ENCODE results near the gene RALA.
"Not testable (repeated sequence)": the region's sequence is repeated elsewhere in the genome, so short reads cannot be mapped to it uniquely, and the experiment has no call there.

RALA gene

GRCh38 chr7:39727231-39728012, 104.0 kb downstream of the RALA start:
- DNase-seq (ENCODE audit: low read depth in 2 of 2): no peak

- peak; percentile 97 for DNase-seq (ENCODE audit: low read depth in 2 of 2)
Measured at GRCh38 chr7:39732837-39733804, 109.7 kb downstream of the RALA start.

DNA sequence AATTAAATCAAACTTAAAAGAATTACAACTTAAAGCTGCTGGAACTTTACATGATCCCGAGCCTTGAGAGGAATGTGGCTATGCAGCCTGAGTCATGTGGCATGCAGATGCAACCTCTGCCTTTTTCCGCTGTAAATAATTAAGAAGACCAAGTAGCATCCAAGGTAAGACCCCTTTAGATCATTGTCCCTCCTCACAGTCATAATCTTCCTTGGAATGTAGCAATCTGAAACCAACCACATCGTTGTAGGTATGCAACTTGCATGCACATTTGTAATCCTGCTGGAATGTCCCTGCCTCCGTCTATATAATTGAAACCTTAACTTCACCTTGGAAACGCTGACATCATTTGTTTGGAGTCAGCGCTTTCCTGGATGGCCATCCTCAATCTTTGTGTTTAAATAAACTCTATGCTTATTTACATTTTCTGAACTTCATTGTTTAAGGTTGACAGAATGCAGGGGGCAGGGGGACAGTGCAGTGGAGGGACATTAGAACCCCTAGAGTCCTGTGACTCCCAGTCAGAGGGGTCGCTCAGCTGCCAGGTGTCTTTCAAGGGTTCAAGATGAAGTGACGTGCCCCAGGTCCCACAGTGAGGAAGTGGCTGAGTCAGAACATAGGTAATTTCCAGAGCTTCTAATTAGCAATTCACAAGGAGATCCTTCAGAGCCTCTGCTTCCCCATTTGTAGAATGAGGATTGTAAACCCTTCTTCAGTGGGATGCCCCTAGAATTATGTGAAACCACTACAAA, 110.7 kb downstream of the RALA start:
- peak; percentile 7 to 10 for DNase-seq (ENCODE audit: low read depth in 2 of 2)

GRCh38 chr7:39734633-39735004, 111.2 kb downstream of the RALA start:
- no peak for DNase-seq (ENCODE audit: low read depth in 2 of 2)

DNA sequence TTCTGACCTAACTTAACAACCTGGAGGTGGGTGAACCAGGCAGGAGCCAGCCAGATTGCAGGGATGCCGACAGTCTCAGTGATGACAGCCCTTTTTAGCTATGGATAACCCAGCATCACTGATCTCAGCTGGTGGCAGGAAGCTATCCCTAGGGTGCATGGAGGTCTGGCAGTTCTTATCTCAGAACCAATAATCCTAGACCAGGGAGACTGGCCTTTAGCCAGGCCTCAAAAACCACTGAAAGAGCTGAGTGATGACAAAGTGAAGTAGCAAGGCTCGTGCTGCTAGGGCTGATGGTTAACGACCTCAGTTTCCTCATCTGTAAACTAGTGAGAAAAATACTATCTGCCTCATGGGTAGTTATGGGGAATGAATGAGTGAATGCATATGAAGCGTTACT, 112.5 kb downstream of the RALA start:
- no peak for DNase-seq (ENCODE audit: low read depth in 2 of 2)

DNA sequence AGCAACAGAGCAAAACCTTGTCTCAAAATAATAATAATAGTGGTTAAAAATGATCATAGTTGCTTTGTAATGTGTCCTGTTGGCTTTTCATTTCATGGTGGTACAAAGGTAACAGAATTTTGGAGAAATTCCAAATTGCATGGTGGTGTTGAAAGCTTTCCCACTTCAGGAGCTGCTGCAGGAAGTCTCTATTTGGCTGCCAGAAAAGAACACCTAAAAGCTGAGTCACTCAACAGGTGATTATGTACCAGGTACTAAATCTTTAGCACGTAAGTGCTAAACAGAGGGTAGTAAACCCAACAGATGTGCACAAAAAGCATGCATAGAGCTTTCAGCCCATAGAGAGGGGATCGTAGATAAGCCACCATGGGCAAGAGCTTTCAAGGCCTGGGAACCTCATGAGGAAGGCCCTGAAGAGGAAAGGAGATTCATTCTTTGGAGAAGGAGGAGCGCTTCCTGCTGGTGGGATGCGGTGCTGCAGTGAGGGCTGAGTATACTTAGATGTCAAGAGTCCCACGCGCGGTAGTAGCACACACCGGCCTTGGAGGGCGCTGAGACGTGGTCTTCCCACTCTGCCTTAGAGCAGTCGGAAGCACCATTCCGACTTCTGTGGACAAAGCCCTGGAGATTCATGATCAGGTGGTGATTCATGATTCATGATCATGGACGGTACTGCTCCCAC, 118.7 kb downstream of the RALA start:
- DNase-seq (ENCODE audit: low read depth in 2 of 2): peak in 1 of 2 donors; percentile 20

DNA sequence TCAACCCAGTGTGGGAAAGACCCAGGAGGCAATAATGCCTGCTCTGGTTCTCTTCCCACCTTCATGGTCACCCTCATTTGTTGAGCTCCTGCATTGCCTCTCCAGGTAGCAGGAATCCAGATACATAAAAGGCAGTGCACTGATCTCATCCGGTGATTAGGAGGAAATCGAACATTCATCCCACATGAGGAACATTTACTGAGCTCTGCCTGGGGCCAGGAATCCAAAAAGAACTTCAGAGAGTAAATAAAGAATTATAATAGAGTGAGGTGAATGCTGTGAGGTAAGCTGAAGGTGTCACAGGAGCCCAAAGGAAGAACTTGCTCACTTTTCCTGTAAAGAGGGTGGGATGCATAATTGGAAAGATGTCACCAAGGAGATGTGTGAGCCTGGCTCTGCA, 121.2 kb downstream of the RALA start:
- DNase-seq (ENCODE audit: low read depth in 2 of 2): no peak

DNA sequence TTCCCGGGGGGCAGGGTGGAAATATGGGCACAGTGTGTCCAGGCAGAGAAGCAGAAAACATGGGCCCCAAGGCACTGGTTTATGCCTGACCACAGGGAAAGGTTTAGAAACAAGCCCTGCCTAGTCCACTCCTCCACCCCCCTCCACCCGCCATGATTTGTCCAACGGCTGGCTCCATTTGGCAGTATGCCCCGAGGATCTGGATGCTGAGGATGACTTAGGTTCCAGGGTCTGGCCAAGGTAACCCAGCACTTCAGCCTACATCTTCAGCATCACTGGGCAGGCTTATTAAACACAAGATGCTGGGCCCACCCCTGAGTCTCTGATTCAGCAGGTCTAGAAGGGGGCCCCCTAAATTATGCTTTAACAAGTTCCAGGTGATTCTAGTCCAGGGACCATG, 121.9 kb downstream of the RALA start:
- DNase-seq (ENCODE audit: low read depth in 2 of 2): no peak

- peak; percentile 20 to 30 for DNase-seq (ENCODE audit: low read depth in 2 of 2)
Measured at GRCh38 chr7:39746103-39746819, 122.9 kb downstream of the RALA start.

DNA sequence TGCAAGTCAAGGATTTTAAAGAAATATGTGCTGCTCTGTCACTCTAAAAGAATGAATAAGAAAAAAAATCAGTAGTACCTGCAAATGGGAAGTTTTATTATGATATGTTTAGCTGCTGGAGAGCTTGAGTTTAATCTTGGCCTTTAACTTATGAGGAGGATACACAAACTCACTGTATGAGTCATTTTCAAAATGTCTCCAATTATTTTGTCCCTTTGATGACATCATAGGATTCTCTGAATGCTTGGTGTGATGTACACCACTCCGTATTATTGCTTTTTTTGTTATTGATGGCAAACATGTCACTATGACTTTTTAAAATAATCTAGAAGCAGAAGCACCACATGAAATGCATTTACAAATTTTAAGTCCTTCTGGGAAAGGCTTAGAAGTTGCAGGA, 125.8 kb downstream of the RALA start:
- DNase-seq (ENCODE audit: low read depth in 2 of 2): no peak

DNA sequence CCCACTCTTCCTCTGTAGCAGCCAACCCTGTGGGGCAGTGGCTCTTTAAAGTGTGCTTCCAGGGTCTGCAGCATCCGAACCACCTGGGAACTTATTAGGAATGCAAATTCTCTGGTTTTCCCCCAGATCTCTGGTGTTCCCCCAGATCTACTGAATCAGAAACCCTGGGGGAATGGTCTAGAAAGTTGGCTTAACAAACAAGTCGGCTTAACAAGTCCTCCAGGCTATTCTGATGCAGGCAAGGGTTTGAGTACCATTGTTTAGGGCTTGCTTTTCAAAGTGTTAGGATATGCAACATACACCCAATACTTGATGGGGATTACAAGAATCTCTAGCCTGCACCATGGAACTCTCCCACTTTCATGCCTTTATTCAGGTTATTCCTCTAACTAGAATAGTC, 126.3 kb downstream of the RALA start:
- no peak for DNase-seq (ENCODE audit: low read depth in 2 of 2)

DNA sequence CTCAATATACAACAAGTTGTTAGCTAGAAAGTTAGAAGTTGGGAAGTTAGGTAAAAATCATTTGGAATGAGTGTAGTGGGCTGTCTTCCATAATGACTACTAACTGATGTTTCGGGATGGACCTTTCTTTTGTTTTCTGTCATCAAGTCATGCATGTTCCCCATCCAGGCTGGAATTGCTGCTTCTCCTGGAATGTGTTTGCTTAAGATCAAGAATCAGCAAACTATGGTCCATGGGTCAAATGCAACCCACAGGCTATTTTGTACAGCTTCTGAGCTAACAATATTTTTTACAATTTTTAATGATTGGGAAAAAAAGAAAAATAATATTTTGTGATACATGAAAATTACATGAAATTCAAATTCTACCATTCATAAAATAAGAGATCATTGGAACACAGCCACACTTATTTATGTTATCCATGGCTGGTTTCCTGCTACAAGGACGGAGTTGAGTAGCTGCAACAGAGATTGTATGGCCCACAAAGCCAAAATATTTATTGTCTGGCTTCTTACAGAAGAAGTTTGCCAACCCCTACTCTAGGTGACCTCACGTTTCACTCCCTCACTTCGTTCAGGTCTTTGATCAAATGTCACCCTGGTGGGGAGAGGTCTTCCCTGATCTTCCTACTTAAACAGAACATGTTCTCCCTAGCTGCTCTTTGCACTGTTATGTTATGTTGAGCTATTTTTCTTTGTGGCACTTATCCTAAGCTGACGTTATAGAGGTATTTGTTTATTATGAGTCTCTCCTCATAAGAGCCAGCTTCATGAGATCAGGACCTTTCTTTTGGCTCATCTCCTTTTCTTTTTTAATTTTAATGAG, 127.1 kb downstream of the RALA start:
- DNase-seq (ENCODE audit: low read depth in 2 of 2): no peak

GRCh38 chr7:39753237-39753636, 129.9 kb downstream of the RALA start:
- not testable (repeated sequence) for DNase-seq (ENCODE audit: low read depth in 2 of 2)

DNA sequence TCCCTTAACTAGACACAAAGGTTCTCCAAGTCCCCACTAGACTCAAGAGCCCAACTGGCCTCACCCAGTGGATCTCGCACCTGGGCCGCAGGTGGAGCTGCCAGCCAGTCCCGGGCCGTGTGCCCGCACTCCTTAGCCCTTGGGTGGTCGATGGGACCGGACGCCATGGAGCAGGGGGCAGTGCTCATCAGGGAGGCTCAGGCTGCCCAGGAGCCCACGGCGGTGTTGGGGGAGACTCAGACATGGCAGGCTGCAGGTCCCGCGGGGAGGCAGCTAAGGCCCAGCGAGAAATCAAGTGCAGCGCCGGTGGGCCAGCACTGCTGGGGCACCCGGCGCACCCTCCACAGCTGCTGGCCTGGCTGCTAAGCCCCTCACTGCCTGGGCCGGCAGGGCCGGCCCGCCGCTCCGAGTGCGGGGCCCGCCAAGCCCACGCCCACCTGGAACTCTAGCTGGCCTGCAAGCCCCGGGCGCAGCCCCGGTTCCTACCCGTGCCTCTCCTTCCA, 130.5 kb downstream of the RALA start:
- DNase-seq (ENCODE audit: low read depth in 2 of 2): no peak

DNA sequence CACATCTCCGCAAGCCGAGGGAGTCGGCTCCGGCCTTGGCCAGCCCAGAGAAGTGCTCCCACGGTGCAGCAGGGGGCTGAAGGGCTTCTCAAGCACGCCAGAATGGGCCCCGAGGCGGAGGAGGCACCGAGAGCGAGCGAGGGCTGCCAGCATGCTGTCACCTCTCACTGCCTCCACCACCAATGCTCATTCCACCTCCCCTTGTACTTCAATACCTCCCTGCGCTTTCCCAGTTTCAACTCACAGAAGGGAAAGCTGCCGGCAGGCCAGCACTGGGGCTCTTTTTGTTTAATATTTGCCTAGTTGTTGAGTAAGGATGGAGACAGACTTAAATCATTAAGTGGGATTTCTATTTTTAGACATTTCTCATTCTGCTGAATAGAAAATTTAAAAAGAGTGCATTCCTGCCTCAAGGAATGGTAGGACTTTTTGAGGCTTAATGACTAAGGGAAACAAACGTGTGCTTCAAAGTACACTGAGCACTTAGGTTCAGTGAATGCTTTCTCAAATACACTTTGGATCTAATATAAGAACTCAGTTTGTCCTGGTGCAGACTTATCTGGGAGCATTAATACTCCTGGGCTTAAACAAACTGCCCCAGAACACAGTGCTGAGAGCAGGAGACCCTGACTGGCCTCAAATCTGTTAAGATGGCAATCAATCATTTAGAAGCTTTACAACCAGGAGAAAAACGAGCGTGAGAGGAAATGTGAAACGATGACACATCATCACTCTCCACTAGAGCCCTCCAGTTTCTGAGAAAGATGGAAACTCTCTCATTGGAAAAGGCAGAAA, 131.2 kb downstream of the RALA start:
- DNase-seq (ENCODE audit: low read depth in 2 of 2): no peak

DNA sequence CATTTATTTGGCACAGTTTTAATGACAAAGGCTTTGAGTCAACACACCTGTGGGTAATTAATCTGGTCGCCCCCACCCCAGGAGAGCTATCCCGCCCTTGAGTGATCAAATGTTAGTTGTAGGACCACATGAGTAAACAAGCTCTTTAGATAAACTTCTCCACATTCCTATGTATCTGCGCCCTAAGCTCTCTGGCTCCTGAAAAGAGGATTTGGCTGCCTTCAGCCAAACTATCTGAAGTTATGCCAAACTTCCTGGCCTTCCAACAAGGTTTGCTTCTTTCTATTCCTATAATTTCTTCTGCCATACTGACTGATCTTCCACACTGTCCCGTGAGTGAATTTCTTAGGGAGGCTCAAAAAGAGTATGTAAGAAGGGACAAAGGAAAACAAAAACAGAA, 134.2 kb downstream of the RALA start:
- no peak for DNase-seq (ENCODE audit: low read depth in 2 of 2)
